Cortex of kidney (tissue), 1 donor: ENCODE results near the gene C1orf53.

ENCODE experiments used
- DNase-seq: peaks from one replicate; lab custom pipeline; 2025; lab: John Stamatoyannopoulos, UW

Gene C1orf53

GRCh38 chr1:197955486-197956394, 53.3 kb downstream of the C1orf53 start:
- no peak for DNase-seq
